ENCODE data around the gene EOLA2. TPM values are rescaled to one million over a fixed set of nuclear protein-coding genes. Genes with fewer than 3 reads are reported as not detected.
A peak's percentile ranks its signal among the peaks of the same experiment; 100 is the strongest.
"Not testable (repeated sequence)": the region's sequence is repeated elsewhere in the genome, so short reads cannot be mapped to it uniquely, and the experiment has no call there.

Gene EOLA2
- 20.7 TPM for total RNA-seq
- long read RNA-seq, partial matches to known transcripts = 0 of 12 reads
- long read RNA-seq, other reads (novel, unspliced or antisense) = 6 of 12 reads

GRCh38 chrX:149938427-149938880, at the start of gene EOLA2:
EOLA2 (minus strand) TSS chrX:149938491; CDS start chrX:149933874, 4,617 bp downstream.
- ATAC-seq (peak; percentile 67), DNase-seq (ENCODE audit: missing footprints) (peak; percentile 97)
- intact Hi-C loops (cut with DNase I) = no loop called here

- DNase-seq (ENCODE audit: missing footprints) (no peak), ATAC-seq (no peak)
- intact Hi-C loops (cut with DNase I) = loop anchor here (10.0 kb wide), 1 partner anchor 107 kb away; no protein-coding TSS in a partner anchor
Observed at GRCh38 chrX:149987613-149988012, 49.3 kb upstream of the EOLA2 start.

- ATAC-seq (no peak), DNase-seq (ENCODE audit: missing footprints) (no peak)
Observed at GRCh38 chrX:149984411-149984810, 46.1 kb upstream of the EOLA2 start.

GRCh38 chrX:149982310-149982709, 44.0 kb upstream of the EOLA2 start:
- intact Hi-C loops (cut with DNase I) = loop anchor here (10.0 kb wide), 1 partner anchor 112 kb away; no protein-coding TSS in a partner anchor
- no peak for ATAC-seq
- no peak for DNase-seq (ENCODE audit: missing footprints)

More at GRCh38 chrX:149984411-149984810, 46.1 kb upstream of the EOLA2 start:
- intact Hi-C loops (cut with DNase I) = loop anchor here (10.0 kb wide), 1 partner anchor 110 kb away; no protein-coding TSS in a partner anchor

GRCh38 chrX:149979126-149979644, 40.9 kb upstream of the EOLA2 start:
- ATAC-seq (no peak), DNase-seq (ENCODE audit: missing footprints) (no peak)
- intact Hi-C loops (cut with DNase I) = no loop called here

GRCh38 chrX:149962859-149963757, 24.8 kb upstream of the EOLA2 start:
- intact Hi-C loops (cut with DNase I) = loop anchor here (5.0 kb wide), 3 partner anchors 399 to 624 kb away; partner anchors contain the start of gene MAMLD1
- peak; percentile 77 for ATAC-seq
- DNase-seq (ENCODE audit: missing footprints) = no peak

GRCh38 chrX:149962010-149962409, 23.7 kb upstream of the EOLA2 start:
- intact Hi-C loops (cut with DNase I) = loop anchor here (5.0 kb wide), 3 partner anchors 400 to 625 kb away; partner anchors contain the start of gene MAMLD1
- DNase-seq (ENCODE audit: missing footprints) (no peak), ATAC-seq (no peak)

GRCh38 chrX:149961572-149961971, 23.3 kb upstream of the EOLA2 start:
- intact Hi-C loops (cut with DNase I) = loop anchor here (5.0 kb wide), 3 partner anchors 401 to 626 kb away; partner anchors contain the start of gene MAMLD1
- DNase-seq (ENCODE audit: missing footprints) (no peak), ATAC-seq (no peak)

- intact Hi-C loops (cut with DNase I) = loop anchor here (10.0 kb wide), 1 partner anchor 254 kb away; no protein-coding TSS in a partner anchor
- DNase-seq (ENCODE audit: missing footprints) (no peak), ATAC-seq (no peak)
Observed at GRCh38 chrX:149950681-149951080, 12.4 kb upstream of the EOLA2 start.

GRCh38 chrX:149949743-149950436, 11.6 kb upstream of the EOLA2 start:
- intact Hi-C loops (cut with DNase I) = loop anchor here (10.0 kb wide), 1 partner anchor 255 kb away; no protein-coding TSS in a partner anchor
- no peak for DNase-seq (ENCODE audit: missing footprints)
- no peak for ATAC-seq

GRCh38 chrX:149948016-149948415, 9.7 kb upstream of the EOLA2 start:
- ATAC-seq (no peak), DNase-seq (ENCODE audit: missing footprints) (no peak)
- intact Hi-C loops (cut with DNase I) = no loop called here

GRCh38 chrX:149946932-149947331, 8.6 kb upstream of the EOLA2 start:
- intact Hi-C loops (cut with DNase I); ATAC-seq; DNase-seq (ENCODE audit: missing footprints): not testable (repeated sequence)

GRCh38 chrX:149945820-149946219, 7.5 kb upstream of the EOLA2 start:
- DNase-seq (ENCODE audit: missing footprints); intact Hi-C loops (cut with DNase I); ATAC-seq: not testable (repeated sequence)

GRCh38 chrX:149945087-149945670, 6.9 kb upstream of the EOLA2 start:
- ATAC-seq; intact Hi-C loops (cut with DNase I); DNase-seq (ENCODE audit: missing footprints): not testable (repeated sequence)

- intact Hi-C loops (cut with DNase I); ATAC-seq; DNase-seq (ENCODE audit: missing footprints): not testable (repeated sequence)
Observed at GRCh38 chrX:149940674-149941024, 2.4 kb upstream of the EOLA2 start.

- ATAC-seq (peak; percentile 79), DNase-seq (ENCODE audit: missing footprints) (peak; percentile 95)
- intact Hi-C loops (cut with DNase I) = no loop called here
Observed at GRCh38 chrX:149939905-149940673, 1.8 kb upstream of the EOLA2 start.

- intact Hi-C loops (cut with DNase I) = no loop called here
- ATAC-seq (peak; percentile 65), DNase-seq (ENCODE audit: missing footprints) (no peak)
Observed at GRCh38 chrX:149939655-149939904, 1.3 kb upstream of the EOLA2 start.
